HG03159 (cell line): ENCODE results near the gene P4HA2.

Source experiments
- ATAC-seq: cut with Tn5 transposase; IDR thresholded peaks from one replicate; pipeline ENCODE4 v1.9.1; 2021; ENCODE audit warnings: mild to moderate bottlenecking, moderate library complexity; ENCODE audit not compliant: unreplicated experiment

P4HA2 gene

DNA sequence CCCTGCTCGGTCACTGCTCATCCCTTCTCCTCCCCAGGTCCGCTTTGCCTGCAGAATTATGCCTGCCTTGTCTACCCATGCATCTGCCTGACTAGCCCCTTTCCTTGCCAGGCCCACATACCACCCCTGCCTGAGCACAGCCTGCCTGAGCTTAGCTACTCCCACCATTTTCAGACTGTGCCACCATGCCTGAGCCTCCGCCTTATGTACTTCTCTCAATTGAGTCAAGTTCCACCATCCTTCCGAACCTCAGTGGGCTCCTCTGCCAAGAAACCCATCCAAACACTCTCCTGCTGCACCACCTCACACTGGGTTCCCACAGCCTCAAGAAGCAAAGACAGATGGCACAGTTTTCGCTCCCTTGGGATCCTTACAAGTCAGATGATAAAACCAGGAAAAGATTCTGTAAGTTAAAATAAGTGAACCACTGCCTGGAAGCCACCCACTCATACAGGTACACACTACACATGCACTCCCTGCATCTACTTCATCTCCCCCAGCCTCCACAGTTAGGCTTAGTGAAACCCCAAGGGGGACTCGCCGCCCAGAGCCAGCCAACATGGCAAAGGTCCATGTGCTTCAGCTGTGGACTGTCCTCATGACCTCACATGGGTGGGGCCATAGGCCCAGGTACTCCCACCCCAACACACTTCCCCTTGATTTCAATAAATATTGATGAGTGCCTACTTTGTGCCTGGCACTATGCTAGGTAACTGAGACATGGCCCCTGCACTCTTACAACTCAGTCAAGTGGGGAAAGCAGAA is 23.1 kb downstream of the P4HA2 start:
- no peak for ATAC-seq

DNA sequence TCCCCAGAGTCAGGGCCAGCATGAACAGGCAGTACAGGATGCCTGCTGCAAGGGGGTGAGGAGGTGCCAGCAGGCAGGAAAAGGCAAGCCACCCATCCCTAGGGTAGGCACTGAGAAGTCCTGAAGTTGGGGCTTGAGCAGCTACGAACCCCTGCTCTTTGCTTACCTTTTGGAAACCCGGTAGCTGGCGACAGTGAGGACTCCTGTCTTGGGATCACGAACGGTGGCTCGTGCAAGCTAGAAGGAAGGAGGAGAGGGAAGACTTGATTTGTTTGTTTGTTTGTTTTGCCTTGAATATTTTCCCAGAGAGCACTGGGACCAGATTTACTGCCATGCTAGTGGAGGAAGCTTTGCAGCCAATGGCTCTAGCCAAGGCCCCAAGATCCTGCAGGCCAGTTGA is 23.7 kb downstream of the P4HA2 start:
- no peak for ATAC-seq

DNA sequence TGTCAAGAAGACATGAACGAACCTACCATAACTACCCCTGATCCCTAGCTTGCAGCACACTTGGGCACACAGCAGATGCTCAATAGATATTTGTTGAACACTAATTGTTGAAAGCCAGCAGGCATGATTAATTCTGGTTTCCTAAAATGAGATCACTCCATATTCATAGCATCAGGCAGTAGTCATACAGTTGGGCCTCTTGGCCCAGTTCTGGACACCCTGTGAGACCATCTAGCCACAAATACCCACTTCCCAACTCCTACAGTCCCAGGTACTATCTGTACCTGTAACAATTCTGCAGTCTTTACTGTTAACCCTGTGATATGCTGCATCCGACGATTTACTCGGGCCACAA is 24.2 kb downstream of the P4HA2 start:
- no peak for ATAC-seq

DNA sequence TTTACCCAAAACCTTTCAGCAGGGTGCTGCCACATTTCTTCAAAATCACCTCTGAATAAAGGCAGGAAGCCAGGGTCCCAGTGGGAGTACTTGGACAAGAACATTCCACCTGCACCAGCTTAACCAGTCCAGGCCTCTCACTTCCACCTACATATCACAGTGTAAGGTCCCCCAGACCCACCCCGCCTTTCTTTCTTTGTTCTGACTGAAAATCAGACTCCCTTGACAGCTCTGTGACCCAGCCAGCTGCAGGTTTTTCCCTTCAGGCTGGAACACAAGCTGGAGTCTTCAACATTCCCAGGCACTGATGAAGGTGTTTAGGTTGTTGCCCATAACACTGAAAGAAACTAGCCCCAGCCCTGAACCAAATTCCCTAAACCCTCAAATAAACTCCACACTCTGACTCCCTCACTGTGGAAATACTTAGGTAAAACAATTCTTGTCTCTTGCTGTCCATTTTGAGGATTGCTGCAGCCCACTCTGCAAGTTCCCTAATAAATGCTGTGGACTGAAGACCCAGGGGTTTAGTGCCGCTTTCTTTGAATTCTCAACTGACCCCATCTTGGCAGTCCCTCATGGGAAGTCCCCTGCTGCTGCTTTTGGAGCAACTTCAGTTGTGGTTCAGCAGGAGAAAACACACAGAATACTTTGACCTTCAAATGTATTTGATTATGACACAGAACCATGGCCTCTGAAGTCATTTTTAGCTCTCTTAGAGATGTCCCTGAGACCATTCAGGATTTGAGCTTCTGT is 24.8 kb downstream of the P4HA2 start:
- no peak for ATAC-seq

DNA sequence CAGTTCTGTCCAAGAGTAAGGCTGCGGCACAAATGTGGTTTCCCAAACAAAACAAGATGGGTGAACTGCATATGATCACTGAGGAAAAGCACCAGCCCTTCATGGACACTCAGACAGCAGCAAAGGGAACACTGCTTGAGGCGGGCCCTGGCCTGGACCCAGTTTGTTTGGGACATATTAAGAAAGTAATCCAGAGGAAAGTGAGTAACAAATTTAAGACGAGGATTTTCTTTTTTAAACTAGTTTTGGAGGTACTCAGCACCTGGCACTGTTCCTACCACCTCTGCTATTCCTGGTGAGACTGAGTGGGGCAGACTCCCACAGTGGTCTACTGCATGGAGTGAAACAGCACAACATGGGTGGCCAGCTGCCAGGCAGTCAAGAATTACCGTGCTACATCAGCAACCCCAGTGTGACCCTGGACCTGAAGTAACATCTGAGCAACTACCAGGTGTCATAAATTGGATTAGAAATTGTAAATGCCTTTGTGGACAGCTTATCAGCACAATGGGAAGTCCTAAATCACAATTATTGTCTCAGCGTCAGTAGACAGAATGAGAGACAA is 28.5 kb downstream of the P4HA2 start:
- ATAC-seq = no peak

- no peak for ATAC-seq
These were observed 29.1 kb downstream of the P4HA2 start for GRCh38 chr5:132198571-132198970.

GRCh38 chr5:132195727-132196126 is 31.9 kb downstream of the P4HA2 start:
- ATAC-seq = no peak

GRCh38 chr5:132193165-132193694 is 34.4 kb downstream of the P4HA2 start:
- no peak for ATAC-seq

DNA sequence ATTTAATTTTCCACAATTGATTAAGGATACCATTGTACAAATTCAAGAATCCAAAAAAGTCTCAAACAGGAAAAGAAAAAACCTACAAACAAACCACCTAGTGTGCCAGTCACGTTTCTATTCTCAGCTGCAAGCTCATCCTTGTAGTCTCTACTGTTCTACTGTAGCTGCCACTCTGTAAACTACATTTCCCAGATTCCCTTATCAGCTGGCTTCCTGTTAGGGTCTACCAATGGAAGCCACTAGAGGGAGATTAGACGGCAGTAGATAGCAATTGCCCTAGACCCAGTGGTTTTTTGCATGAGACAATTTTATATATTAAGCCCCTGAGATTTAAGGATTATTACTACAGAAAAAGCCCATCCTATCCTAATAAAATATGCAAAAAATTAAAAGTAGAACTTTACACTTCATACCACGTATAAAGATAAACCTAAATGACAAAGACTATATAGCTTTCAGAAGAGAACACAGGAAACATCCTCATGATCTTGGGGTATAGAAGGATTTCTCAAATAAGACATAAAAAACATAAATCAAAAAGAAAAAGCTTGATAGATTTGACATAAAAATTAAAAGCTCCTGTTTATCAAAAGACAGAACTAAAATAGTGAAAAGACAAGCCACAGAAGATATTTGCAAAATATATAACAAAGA is 37.4 kb downstream of the P4HA2 start:
- peak; percentile 90 for ATAC-seq

- ATAC-seq = no peak
These were observed 43.1 kb downstream of the P4HA2 start for GRCh38 chr5:132184588-132184987.

- no peak for ATAC-seq
These were observed 43.9 kb downstream of the P4HA2 start for GRCh38 chr5:132183723-132184122.

DNA sequence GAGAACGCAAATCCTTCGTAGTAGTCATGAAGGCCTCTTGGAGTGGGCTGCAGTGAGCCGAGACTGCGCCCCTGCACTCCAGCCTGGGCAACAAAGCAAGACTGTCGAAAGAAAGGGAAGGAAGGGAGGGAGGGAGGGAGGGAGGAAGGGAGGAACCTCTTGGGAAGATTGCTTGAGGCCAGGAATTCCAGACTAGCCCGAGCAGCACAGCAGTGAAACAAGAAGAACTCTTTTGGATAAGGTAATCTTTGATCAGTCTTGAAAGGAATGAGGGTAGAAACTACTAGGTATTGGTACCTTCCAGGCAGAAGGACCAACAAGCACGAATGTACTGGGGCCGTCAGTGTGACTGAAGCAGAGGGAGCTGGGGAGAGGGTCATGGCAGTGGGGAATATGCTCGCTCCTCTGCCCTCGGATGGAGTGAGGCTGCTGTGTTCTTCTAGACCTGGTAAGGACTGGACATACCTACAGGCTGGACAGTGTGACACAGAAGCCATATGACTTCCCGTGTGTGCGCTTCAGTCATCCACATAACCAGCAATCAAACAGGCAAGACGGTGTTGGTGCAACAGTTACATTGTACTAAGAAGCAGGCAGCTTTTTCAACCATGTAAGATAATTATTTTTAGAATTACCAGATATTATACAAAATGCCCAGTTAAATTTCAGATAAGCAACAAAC is 45.2 kb downstream of the P4HA2 start:
- ATAC-seq = no peak

DNA sequence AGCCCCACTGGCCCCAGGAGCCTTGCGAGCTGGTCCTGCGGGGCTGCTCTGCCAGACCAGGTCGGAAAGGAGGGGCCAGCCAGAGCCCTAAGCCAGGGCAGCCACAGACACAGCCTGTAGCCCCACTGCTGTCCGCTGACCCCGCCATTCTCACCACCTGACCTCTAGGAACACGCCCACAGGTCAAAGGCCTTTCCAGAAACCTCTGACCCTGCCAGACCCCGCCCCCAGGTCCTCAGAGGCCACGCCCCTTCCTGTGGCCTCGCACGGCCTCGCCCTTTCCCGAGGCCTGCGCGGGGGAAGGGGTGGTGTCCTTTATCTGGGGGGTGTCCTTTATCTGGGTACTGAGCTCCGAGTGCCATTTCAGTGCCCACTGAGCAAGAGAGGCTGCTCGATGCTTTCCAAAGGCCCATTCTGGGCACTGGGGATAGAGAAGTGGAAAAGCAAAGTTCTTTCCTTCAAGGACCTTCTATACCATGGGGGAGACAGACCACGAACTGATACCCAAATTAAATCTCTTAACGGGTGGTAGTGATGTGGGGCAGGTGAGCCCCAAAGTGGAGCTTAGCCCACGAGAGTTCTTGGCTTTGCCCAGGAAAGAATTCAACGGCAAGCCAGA is 46.5 kb downstream of the P4HA2 start:
- no peak for ATAC-seq

- no peak for ATAC-seq
These were observed 47.4 kb downstream of the P4HA2 start for GRCh38 chr5:132180134-132180745.

DNA sequence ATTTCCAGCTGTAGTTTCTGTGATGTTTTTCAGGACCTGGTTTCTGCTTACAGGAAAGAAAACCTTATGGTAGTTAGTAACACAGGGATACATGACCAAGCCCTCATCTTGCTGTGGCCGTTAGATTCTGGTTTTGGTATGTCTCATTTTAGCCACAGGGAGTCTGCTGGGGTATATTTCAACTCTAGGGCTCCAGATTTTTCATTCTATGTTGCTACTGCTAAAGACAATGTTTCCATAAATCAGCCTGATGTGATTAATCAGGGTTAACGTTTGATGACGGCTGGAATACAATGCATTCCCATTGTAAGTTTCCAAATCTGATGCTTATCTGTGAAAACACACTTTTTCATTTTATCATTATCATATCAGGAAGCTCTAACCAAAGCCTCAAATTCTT is 48.2 kb downstream of the P4HA2 start:
- no peak for ATAC-seq

GRCh38 chr5:132177691-132178149 is 49.9 kb downstream of the P4HA2 start:
- ATAC-seq = no peak

- peak; percentile 60 for ATAC-seq
These were observed 50.7 kb downstream of the P4HA2 start for GRCh38 chr5:132176987-132177386.

GRCh38 chr5:132176521-132176945 is 51.1 kb downstream of the P4HA2 start:
- ATAC-seq = no peak

DNA sequence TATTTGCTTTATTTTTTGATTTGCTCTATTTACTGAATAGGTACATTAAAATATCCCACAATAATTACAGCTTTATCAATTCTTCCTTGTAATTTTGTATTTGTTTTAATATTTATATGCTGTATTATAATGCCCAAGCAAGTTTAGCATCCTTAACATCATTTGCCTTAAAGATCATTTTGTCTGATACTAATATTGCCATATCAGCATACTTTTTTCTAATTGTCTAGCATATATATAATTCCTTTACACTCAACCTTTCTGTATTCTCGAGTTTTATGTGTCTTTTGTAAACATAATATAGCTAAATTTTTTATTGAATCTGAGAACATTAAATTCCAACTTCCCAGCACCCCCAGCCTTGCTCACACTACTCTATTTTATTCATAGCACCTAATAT is 64.7 kb downstream of the P4HA2 start:
- no peak for ATAC-seq
